Neuronal stem cell (in vitro differentiated cells): ENCODE measurements around the gene ABHD5.

Source experiments
- DNase-seq: peaks from one replicate; pipeline ENCODE4 v3.0.0-alpha.2; 2013; ENCODE audit warnings: low spot score
- H2AFZ ChIP-seq: one replicate; pipeline ENCODE4 v1.6.1; 2013; ENCODE audit warnings: mild to moderate bottlenecking, low read length, inconsistent platforms
- H2AK5ac ChIP-seq: 2 replicates; pipeline ENCODE4 v1.6.1; 2013; ENCODE audit warnings: low read depth, mild to moderate bottlenecking, inconsistent platforms, low read length, moderate library complexity, mixed read lengths
- H2BK120ac ChIP-seq: 2 replicates; pipeline ENCODE4 v1.6.1; 2013; ENCODE audit warnings: low read depth, mild to moderate bottlenecking, inconsistent platforms, low read length, moderate library complexity, mixed read lengths
- H2BK12ac ChIP-seq: one replicate; pipeline ENCODE4 v1.6.1; 2013; ENCODE audit warnings: low read length, inconsistent platforms
- H2BK15ac ChIP-seq: 2 replicates; pipeline ENCODE4 v1.6.1; 2013; ENCODE audit warnings: mild to moderate bottlenecking, low read length, inconsistent platforms, mixed read lengths
- H2BK5ac ChIP-seq: one replicate; pipeline ENCODE4 v1.6.1; 2013; ENCODE audit warnings: inconsistent platforms, mild to moderate bottlenecking, low read length, moderate library complexity
- H3K14ac ChIP-seq: one replicate; pipeline ENCODE4 v1.6.1; 2013; ENCODE audit warnings: low read length, inconsistent platforms
- H3K18ac ChIP-seq: 2 replicates; pipeline ENCODE4 v1.6.1; 2013; ENCODE audit warnings: low read length, inconsistent platforms
- H3K23ac ChIP-seq: 2 replicates; pipeline ENCODE4 v1.6.1; 2013; ENCODE audit warnings: low read depth, mild to moderate bottlenecking, mixed read lengths, low read length, inconsistent platforms; ENCODE audit not compliant: poor library complexity
- H3K27ac ChIP-seq: replicated peaks from 3 replicates; pipeline ENCODE4 v1.5.1; 2013; ENCODE audit warnings: low read length, inconsistent platforms
- H3K27me3 ChIP-seq, 3 experiments: 2 replicates each; pipeline ENCODE4 v1.6.1; 2013; ENCODE audit warnings: low read length in 3 of 3, mild to moderate bottlenecking in 2 of 3, inconsistent platforms in 1 of 3, low read depth in 1 of 3, mixed read lengths in 1 of 3, moderate library complexity in 1 of 3; ENCODE audit not compliant: control insufficient read depth in 3 of 3, insufficient read depth in 3 of 3
- H3K36me3 ChIP-seq, 2 donors: replicated peaks in 1 of 2; 2 replicates each; pipeline ENCODE4 v1.6.1; 2013; ENCODE audit warnings: low read length in 2 of 2; ENCODE audit not compliant: control insufficient read depth in 2 of 2, insufficient read depth in 2 of 2
- H3K4ac ChIP-seq: 2 replicates; pipeline ENCODE4 v1.6.1; 2013; ENCODE audit warnings: inconsistent platforms, mild to moderate bottlenecking, low read length, moderate library complexity
- H3K4me1 ChIP-seq, 2 donors: 1 replicate in 1 of 2; 2 replicates in 1 of 2; pipeline ENCODE4 v1.6.1; 2013; ENCODE audit warnings: low read length in 2 of 2, low read depth in 1 of 2; ENCODE audit not compliant: control insufficient read depth in 2 of 2, insufficient read depth in 1 of 2
- H3K4me2 ChIP-seq: one replicate; pipeline ENCODE4 v1.6.1; 2013; ENCODE audit warnings: mild to moderate bottlenecking, low read length, inconsistent platforms; ENCODE audit not compliant: insufficient read depth, poor library complexity, severe bottlenecking
- H3K4me3 ChIP-seq, 2 donors: 2 replicates each; pipeline ENCODE4 v1.5.1; 2013; ENCODE audit warnings: low read length in 2 of 2, mild to moderate bottlenecking in 2 of 2, inconsistent platforms in 1 of 2, moderate library complexity in 1 of 2
- H3K79me1 ChIP-seq: one replicate; pipeline ENCODE4 v1.6.1; 2013; ENCODE audit warnings: low read depth, mild to moderate bottlenecking, inconsistent platforms, low read length, moderate library complexity
- H3K9ac ChIP-seq: one replicate; pipeline ENCODE4 v1.6.1; 2013; ENCODE audit warnings: mild to moderate bottlenecking, low read depth, low read length, inconsistent platforms; ENCODE audit not compliant: poor library complexity
- H3K9me3 ChIP-seq, 2 donors: replicated peaks in 1 of 2; 2 replicates each; pipeline versions ENCODE3 to v1.6.1; 2013; ENCODE audit warnings: low read length in 2 of 2, mild to moderate bottlenecking in 2 of 2, inconsistent platforms in 1 of 2, low read depth in 1 of 2, mixed read lengths in 1 of 2, moderate library complexity in 1 of 2; ENCODE audit not compliant: control insufficient read depth in 2 of 2, insufficient read depth in 1 of 2
- H4K8ac ChIP-seq: one replicate; pipeline ENCODE4 v1.6.1; 2013; ENCODE audit warnings: low read depth, mild to moderate bottlenecking, inconsistent platforms, low read length, moderate library complexity
- H4K91ac ChIP-seq: one replicate; pipeline ENCODE4 v1.6.1; 2013; ENCODE audit warnings: low read length, low read depth, mild to moderate bottlenecking, inconsistent platforms; ENCODE audit not compliant: poor library complexity
- WGBS, 2 donors: extraction: QIAGEN DNeasy Blood & Tissue Kit; methylation state at CpG; one replicate each; pipeline ENCODE4 v1.1.7; 2013; ENCODE audit warnings: missing lambda C conversion rate in 2 of 2, mixed read lengths in 1 of 2; ENCODE audit not compliant: insufficient read length in 2 of 2, insufficient replicate concordance in 1 of 2; ENCODE audit errors: extremely low coverage in 2 of 2; 5-methylcytosine and 5-hydroxymethylcytosine counted together

The ABHD5 gene

DNA sequence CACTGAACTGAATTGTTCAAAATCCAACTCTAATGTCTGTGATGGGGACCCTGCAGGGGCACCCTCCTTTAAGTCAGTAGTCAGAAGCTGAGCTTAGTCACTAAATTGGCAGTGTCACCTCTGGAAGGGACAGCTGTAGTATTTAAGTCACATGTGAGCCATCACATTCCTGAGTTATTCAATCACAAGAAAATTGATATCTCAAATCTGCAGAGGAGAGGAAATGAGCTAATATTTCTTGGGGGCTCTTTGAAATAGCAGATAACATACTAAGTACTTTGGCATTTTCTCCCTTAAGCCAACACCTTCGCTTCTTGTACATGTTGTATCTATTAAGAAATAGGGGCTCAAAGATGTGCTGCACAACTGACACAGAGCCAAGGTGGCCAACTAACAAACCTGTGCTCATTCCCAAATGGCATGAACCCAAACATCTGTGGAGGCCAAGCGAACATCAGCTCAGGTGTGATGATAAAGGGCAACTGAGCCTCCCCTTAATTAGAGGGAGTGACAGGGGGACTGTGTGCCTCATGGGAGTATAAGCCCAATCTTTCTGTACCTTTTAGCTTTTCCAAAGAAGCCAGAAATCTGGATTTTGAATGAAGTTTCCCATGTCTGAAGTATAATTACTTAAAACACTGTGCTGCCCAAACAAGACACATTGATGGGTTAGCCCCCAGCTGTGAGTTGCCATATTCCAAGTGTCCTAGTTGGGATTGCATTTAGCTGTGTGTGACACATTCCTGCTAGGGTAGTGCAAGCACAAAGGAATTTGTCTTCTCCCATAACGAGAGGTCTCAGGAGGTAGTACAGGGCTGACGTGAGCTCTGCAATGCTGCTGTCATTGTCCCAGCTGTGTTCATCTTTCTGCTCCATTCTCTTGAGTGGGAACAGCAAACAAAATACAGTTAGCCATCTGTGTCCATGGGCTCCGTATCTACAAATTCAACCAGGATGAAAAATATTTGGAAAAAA, 63.3 kb downstream of the ABHD5 start:
- H3K4me1 ChIP-seq, result peaks cover 0 to 5% of the 10 kb centered on the region in 2 donors
- no peak overlapping the region for H2BK15ac ChIP-seq
- H3K27me3 ChIP-seq, result peaks cover 0 to 5% (median 0%) of the 10 kb centered on the region in 3 experiments
- no peak overlapping the region for H3K23ac ChIP-seq
- DNase-seq, result no peak
- H3K14ac ChIP-seq, result no peak overlapping the region
- no peak overlapping the region for H2BK12ac ChIP-seq
- WGBS, 2 donors, result no CpG with 5 or more reads among the region's 5 CpGs
- H3K4ac ChIP-seq, result no peak overlapping the region
- no peak overlapping the region for H2BK5ac ChIP-seq
- no peak overlapping the region for H3K27ac ChIP-seq
- H4K91ac ChIP-seq, result no peak overlapping the region
- no peak overlapping the region for H2AK5ac ChIP-seq
- no peak overlapping the region for H3K9ac ChIP-seq
- no peak overlapping the region for H3K4me2 ChIP-seq
- no peaks in the 10 kb centered on the region for H3K9me3 ChIP-seq
- no peak overlapping the region for H3K4me3 ChIP-seq
- H3K18ac ChIP-seq, result no peak overlapping the region
- no peak overlapping the region for H4K8ac ChIP-seq
- no peak overlapping the region for H2BK120ac ChIP-seq
- H3K36me3 ChIP-seq, result no peaks in the 10 kb centered on the region
- H3K79me1 ChIP-seq, result no peaks in the 10 kb centered on the region
- H2AFZ ChIP-seq, result no peak overlapping the region

DNA sequence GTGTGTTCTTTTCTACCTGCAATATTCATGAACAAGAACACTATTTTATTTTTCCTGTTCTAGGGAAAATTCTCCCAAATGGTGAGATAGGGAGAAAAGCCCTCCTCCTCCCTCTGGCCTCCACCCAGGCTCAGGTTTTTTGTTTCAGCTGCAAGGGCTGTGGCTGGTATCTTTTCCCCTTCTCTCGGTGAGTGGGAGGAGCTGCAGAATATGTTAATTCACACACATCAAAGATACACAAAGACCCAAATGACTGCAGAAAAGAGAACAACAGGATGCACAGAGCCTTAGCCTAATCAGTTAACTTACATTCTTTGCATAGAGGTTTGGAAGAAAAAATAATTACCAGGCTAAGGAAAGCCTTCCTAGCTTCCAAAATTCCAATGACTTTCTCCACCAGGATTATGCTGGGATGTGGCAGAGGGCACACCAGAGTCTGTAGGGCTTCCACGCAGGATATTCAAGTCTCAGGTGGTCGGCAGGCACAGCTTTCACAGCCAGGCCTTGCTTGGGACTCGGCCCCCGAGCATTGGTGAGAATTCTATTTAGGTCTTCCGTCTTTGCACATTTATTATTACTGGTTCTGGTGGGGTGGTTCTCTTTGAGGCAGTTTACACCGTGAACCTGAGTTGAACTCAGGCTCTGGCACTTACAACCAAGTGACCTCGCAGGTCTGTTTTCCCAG, 64.9 kb downstream of the ABHD5 start:
- Histone ChIP-seq H4K8ac (no peak overlapping the region), H2BK15ac (no peak overlapping the region), H3K9ac (no peak overlapping the region), H3K4me1 (peaks cover 6 to 10% of the 10 kb centered on the region in 2 donors), H3K27ac (no peak overlapping the region), H2BK5ac (no peak overlapping the region), H3K79me1 (no peaks in the 10 kb centered on the region), H3K23ac (no peak overlapping the region), H2AFZ (no peak overlapping the region), H3K27me3 (peaks cover 0 to 5% (median 0%) of the 10 kb centered on the region in 3 experiments), H3K4me3 (no peak overlapping the region), H4K91ac (no peak overlapping the region), H3K36me3 (no peaks in the 10 kb centered on the region), H2BK120ac (no peak overlapping the region), H3K18ac (no peak overlapping the region), H2BK12ac (no peak overlapping the region), H3K4ac (no peak overlapping the region), H3K14ac (no peak overlapping the region), H3K4me2 (no peak overlapping the region), H2AK5ac (no peak overlapping the region), H3K9me3 (no peaks in the 10 kb centered on the region)
- WGBS, 2 donors, result no CpG with 5 or more reads among the region's 8 CpGs
- DNase-seq, result no peak

DNA sequence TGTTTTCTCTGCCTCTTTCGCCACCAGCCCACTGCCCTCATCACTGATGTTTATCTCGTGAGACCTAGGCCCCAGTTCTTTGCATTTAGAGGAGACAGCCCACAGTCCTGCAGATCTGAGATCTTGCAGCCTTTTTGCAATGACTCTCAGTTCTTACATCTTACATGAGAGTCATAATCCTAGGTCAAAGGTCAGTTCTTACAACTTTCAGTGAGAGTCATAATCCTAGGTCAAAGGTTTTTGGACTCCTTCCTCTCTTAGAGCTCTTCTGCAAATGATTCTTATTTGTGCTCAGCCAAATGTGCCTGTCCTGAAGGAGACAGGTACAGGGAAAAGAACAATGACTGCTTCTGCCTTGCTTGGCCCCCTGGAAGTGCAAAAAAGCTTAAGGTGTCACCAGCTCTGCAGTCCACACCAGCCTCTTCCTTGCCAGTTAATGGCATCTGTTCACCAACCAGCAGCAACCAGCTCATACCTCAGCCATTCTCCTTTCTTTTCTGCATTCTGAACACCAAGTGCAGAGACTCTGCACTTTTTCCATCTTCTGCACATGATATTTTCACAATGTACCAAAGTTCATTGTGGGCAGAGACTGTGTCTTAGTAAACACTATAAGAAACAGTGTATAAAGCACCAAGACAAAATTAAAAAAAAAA, 67.1 kb downstream of the ABHD5 start:
- Histone ChIP-seq H3K23ac (no peak overlapping the region), H3K14ac (no peak overlapping the region), H2BK5ac (no peak overlapping the region), H3K36me3 (no peaks in the 10 kb centered on the region), H3K4me1 (peaks cover 6 to 10% of the 10 kb centered on the region in 2 donors), H4K91ac (no peak overlapping the region), H3K4me3 (no peak overlapping the region), H2AK5ac (no peak overlapping the region), H2BK12ac (no peak overlapping the region), H3K79me1 (no peaks in the 10 kb centered on the region), H2BK15ac (no peak overlapping the region), H4K8ac (no peak overlapping the region), H2AFZ (no peak overlapping the region), H3K9ac (no peak overlapping the region), H2BK120ac (no peak overlapping the region), H3K4ac (no peak overlapping the region), H3K27me3 (no peaks in the 10 kb centered on the region), H3K9me3 (no peaks in the 10 kb centered on the region), H3K18ac (no peak overlapping the region), H3K27ac (no peak overlapping the region), H3K4me2 (no peak overlapping the region)
- WGBS, 2 donors, result no CpG with 5 or more reads among the region's 2 CpGs
- DNase-seq, result no peak
